ENCODE data around the gene ZNF275.

DNA sequence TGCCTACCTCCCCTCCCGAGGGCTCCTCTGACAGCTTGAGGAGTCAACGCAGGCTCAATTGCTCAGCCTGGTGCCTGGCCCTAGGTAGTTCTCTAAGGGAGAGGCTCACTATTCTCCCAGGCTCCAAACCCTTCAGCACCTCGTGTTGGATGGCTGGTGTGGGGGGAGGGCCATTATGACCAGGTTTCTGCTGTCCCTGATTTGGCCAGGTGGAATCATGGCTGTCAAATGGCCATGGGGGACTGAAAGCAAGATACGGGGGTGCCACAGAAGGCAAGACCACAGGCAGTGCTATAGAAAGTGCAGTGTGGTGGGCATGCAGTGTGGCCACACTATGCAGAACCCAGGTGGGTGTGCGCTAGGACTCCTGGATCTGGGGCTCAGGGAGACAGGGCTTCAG lies 21.9 kb upstream of the ZNF275 start:
- TF ChIP-seq, protein P1, sequence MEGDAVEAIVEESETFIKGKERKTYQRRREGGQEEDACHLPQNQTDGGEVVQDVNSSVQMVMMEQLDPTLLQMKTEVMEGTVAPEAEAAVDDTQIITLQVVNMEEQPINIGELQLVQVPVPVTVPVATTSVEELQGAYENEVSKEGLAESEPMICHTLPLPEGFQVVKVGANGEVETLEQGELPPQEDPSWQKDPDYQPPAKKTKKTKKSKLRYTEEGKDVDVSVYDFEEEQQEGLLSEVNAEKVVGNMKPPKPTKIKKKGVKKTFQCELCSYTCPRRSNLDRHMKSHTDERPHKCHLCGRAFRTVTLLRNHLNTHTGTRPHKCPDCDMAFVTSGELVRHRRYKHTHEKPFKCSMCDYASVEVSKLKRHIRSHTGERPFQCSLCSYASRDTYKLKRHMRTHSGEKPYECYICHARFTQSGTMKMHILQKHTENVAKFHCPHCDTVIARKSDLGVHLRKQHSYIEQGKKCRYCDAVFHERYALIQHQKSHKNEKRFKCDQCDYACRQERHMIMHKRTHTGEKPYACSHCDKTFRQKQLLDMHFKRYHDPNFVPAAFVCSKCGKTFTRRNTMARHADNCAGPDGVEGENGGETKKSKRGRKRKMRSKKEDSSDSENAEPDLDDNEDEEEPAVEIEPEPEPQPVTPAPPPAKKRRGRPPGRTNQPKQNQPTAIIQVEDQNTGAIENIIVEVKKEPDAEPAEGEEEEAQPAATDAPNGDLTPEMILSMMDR (IDR thresholded peaks at IDR 0.05; ENCODE audit: insufficient read depth, low read length, poor library complexity, severe bottlenecking) = no peak
- TF ChIP-seq EZH2phosphoT487 (conservative IDR thresholded peaks at IDR 0.05; ENCODE audit: low read length) = no peak

Measured in SU-DHL-6 (cell line).